Measurements from ENCODE around the gene CDKL1.
"Not testable (repeated sequence)": the region's sequence is repeated elsewhere in the genome, so short reads cannot be mapped to it uniquely, and the experiment has no call there.

DNA sequence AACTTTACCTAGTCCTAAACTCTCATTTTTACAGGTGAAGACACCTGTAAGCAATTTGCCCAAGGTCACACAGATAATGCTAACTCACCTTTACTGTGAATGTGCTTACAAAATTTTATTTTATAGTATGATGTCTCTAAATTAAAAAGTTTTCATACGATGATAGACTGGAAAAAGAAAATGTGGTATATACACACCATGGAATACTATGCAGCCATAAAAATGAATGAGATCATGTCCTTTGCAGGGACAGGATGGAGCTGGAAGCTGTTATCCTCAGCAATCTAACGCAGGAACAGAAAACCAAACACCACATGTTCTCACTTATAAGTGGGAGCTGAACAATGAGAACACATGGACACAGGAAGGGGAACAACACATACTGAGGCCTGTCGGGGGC, 40.4 kb downstream of the CDKL1 start:
- TF ChIP-seq CTCF, POLR2AphosphoS5 (IDR thresholded peaks at IDR 0.05): not testable (repeated sequence)
